Measurements from ENCODE around the gene GSTO2. TPM values are rescaled to one million over a fixed set of nuclear protein-coding genes. Genes with fewer than 3 reads are reported as not detected.

Gene GSTO2
- polyA plus RNA-seq, 3 donors: 27.7 to 43.2 (median 32.9) TPM

- DNase-seq (ENCODE audit: extremely low read depth in 1 of 11, low read depth in 9 of 11, low spot score in 4 of 11): no peak
These were observed 77.0 kb downstream of the GSTO2 start for GRCh38 chr10:104345941-104346340.

DNA sequence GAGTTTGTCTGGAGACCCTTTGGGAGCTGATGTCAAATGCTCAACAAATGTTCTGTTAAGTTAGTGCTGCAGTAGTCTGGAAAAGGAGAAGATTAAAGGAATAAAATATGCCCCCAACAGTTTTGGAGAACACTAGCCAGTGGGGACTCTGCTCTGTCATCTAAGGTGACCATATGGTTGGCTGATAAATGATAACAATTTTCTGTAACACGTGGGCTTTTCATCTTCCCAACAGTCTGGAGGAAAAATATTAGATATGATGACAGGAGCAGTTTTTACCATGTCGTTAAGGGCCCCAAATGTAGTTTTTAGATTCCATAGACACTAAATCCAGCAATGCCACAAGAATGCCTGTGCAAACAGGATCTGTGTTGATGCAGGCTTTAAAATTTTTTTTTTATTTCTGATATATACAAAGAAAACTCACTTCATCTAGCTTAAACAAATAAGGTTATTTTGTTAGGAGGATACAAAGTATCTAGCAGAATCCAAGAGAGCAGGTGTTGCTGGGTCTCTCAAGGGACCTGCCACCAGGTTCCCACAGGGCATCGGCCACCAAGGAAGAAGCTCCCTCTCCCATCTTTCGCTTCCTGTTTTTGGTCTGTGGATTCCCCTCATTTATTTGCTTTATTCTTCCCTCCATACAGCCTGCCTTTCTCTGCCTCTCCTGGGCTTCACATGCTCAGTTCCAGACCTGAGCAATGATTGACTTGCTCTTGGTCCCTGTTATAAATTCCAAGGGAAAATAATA is 78.5 kb downstream of the GSTO2 start:
- no peak for DNase-seq (ENCODE audit: extremely low read depth in 1 of 11, low read depth in 9 of 11, low spot score in 4 of 11)

GRCh38 chr10:104348601-104349000 is 79.6 kb downstream of the GSTO2 start:
- DNase-seq (ENCODE audit: extremely low read depth in 1 of 11, low read depth in 9 of 11, low spot score in 4 of 11): no peak

DNA sequence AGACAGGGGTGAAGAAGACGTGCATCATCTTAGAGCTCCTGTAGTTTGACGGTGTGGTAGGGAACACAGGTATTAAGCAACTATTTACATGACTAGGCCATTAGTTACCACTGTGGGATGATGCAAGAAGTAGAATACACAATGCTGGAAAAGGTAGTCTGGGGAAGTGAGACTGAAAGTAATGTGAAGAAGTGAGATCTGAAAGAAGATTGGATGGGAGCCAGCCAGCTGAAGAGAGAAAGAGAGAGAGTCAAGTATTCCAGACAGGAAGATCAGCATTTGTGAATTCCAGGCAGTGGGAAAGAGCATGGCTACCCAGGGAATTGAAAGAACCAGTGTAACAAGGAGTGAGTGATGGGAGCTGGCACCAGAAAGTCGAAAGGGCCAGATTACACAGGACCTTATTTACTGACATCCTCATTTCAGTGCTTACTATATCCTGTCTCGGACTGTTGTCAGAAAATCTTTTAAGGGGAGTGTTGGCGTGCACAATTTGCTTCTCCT is 80.7 kb downstream of the GSTO2 start:
- DNase-seq (ENCODE audit: extremely low read depth in 1 of 11, low read depth in 9 of 11, low spot score in 4 of 11): no peak

GRCh38 chr10:104350127-104350635 is 81.2 kb downstream of the GSTO2 start:
- no peak for DNase-seq (ENCODE audit: extremely low read depth in 1 of 11, low read depth in 9 of 11, low spot score in 4 of 11)

GRCh38 chr10:104351061-104351702 is 82.2 kb downstream of the GSTO2 start:
- no peak for DNase-seq (ENCODE audit: extremely low read depth in 1 of 11, low read depth in 9 of 11, low spot score in 4 of 11)

DNA sequence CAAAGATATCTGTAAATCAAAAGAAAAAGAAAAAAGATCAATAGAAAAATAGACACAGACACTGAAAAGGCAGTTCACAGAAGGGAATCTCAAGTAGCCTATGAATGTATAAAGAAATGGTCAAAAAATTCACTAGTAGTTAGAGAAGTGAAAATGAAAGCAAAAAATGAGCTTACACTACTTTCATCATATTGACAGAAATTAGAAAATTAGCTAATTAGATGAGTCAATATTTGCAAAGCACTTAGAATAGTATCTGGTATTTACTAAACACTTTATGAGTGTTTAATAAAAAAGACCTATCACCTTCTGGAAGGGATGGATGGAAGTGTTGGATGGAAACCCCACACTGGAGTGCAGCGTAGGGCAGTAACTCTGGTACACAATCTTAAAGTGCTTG is 82.9 kb downstream of the GSTO2 start:
- DNase-seq (ENCODE audit: extremely low read depth in 1 of 11, low read depth in 9 of 11, low spot score in 4 of 11): no peak

- DNase-seq (ENCODE audit: extremely low read depth in 1 of 11, low read depth in 9 of 11, low spot score in 4 of 11): peak in 9 of 11 donors; percentile 82 to 91 (median 86)
These were observed 84.5 kb downstream of the GSTO2 start, which contains the start of gene CFAP58 for GRCh38 chr10:104353325-104354048. TSS of gene CFAP58 (plus strand) at chr10:104353833. CDS start at chr10:104353898, 65 bp downstream.

Other genes with a start within 250 kb of the GSTO2 start
- 1 to 10 TPM in 1 of 3 donors, under 1 TPM in 2; 0.49 to 1.3 (median 0.65) TPM for gene COL17A1, start 183.3 kb upstream of the GSTO2 start, polyA plus RNA-seq (ENCODE audit: insufficient read length in 3 of 3)
- gene SFR1, start 147.0 kb upstream of the GSTO2 start, polyA plus RNA-seq (ENCODE audit: insufficient read length in 3 of 3): 10 to 100 TPM in 2 of 3 donors, 1 to 10 TPM in 1; 9.4 to 12.2 (median 10.5) TPM
- 10 to 100 TPM; 15.3 to 32.8 (median 18.6) TPM for gene CFAP43, start 36.8 kb upstream of the GSTO2 start, polyA plus RNA-seq (ENCODE audit: insufficient read length in 3 of 3)
- gene GSTO1, start 14.3 kb upstream of the GSTO2 start, polyA plus RNA-seq (ENCODE audit: insufficient read length in 3 of 3): 10 to 100 TPM; 87.7 to 98.1 (median 93.7) TPM
- gene ITPRIP, start 69.3 kb downstream of the GSTO2 start, polyA plus RNA-seq (ENCODE audit: insufficient read length in 3 of 3): 10 to 100 TPM; 11.6 to 12.9 (median 11.8) TPM
- under 1 TPM; 0.33 to 0.51 (median 0.47) TPM for gene CFAP58, start 84.6 kb downstream of the GSTO2 start, polyA plus RNA-seq (ENCODE audit: insufficient read length in 3 of 3)